K562 (cell line): ENCODE measurements around the gene LHCGR. TPM values are rescaled to one million over a fixed set of nuclear protein-coding genes. Genes with fewer than 3 reads are reported as not detected.

Source experiments
- ARID3A ChIP-seq: IDR thresholded peaks from 2 replicates; pipeline ENCODE4 v1.6.1; 2012; ENCODE audit warnings: low read depth, low read length, improper control_type of control experiment, borderline replicate concordance
- CCAR2 ChIP-seq: fragments of 200-400 bp; formaldehyde crosslinking; IDR thresholded peaks from 2 replicates; pipeline ENCODE4 v1.6.1; 2017; ENCODE audit warnings: mild to moderate bottlenecking, low read depth, low read length
- CHD4 ChIP-seq: fragments of 200-600 bp; sonication (generic); IDR thresholded peaks from 3 replicates; pipeline ENCODE4 v1.6.1; 2012; ENCODE audit warnings: low read depth, mild to moderate bottlenecking, mixed read lengths, low read length, inconsistent platforms; ENCODE audit not compliant: insufficient read depth, insufficient replicate concordance, poor library complexity, severe bottlenecking
- FOXA3 ChIP-seq, 2 experiments: fragments of 450-650 bp in 1 of 2; sonication (generic) in 1 of 2; formaldehyde crosslinking; IDR thresholded peaks in 1 of 2; conservative IDR thresholded peaks in 1 of 2; 2 replicates each; pipeline versions ENCODE4 v1.4.0 to v1.8.0; 2020 to 2022; ENCODE audit warnings: mild to moderate bottlenecking in 2 of 2, missing genetic modification reagents in 1 of 2
- GTF2F1 ChIP-seq: IDR thresholded peaks from 2 replicates; pipeline ENCODE4 v1.6.1; 2011; ENCODE audit warnings: low read depth, low read length, improper control_type of control experiment
- MAFK ChIP-seq: IDR thresholded peaks from 2 replicates; pipeline ENCODE4 v1.6.1; 2011; ENCODE audit warnings: low read length, improper control_type of control experiment
- NFYB ChIP-seq: IDR thresholded peaks from 2 replicates; pipeline ENCODE4 v1.6.1; 2011; ENCODE audit warnings: mild to moderate bottlenecking, moderate library complexity; ENCODE audit not compliant: insufficient read length; ENCODE audit errors: extremely low read depth
- PTRF ChIP-seq: fragments of 450-650 bp; IDR thresholded peaks from 2 replicates; pipeline ENCODE4 v1.6.1; 2016; ENCODE audit warnings: mild to moderate bottlenecking, missing genetic modification characterization, missing compliant biosample characterization
- SIX5 ChIP-seq, 2 experiments: IDR thresholded peaks; 2 replicates each; pipeline ENCODE4 v1.6.1; 2011; ENCODE audit warnings: low read length in 2 of 2, borderline replicate concordance in 1 of 2, low read depth in 1 of 2, mild to moderate bottlenecking in 1 of 2, moderate library complexity in 1 of 2; ENCODE audit not compliant: insufficient read depth in 1 of 2
- SRSF7 ChIP-seq: fragments of 200-400 bp; formaldehyde crosslinking; optimal IDR thresholded peaks from 2 replicates; pipeline ENCODE3; 2017; ENCODE audit warnings: mild to moderate bottlenecking, low read depth, low read length
- ZNF184 ChIP-seq: sonication (generic); formaldehyde crosslinking; IDR thresholded peaks from 2 replicates; pipeline ENCODE4 v1.5.0; 2020; ENCODE audit warnings: missing genetic modification reagents
- ZNF263 ChIP-seq: sonication (generic); formaldehyde crosslinking; IDR thresholded peaks from 2 replicates; pipeline ENCODE4 v1.8.0; 2022; ENCODE audit warnings: mild to moderate bottlenecking, missing genetic modification reagents, borderline replicate concordance
- polyA plus RNA-seq, 8 experiments: library from polyadenylated mRNA; depleted of rRNA in 4 of 8; stranded (reverse) in 5 of 8; unstranded in 3 of 8; fragments of >200 nt; fragmentation: Nextera tagmentation in 2 of 8; fragmentation: Illumina TruSeq in 1 of 8; extraction: Ambion mirVana in 2 of 8; extraction: Trizol in 1 of 8; gene quantifications; 2 replicates each; pipeline versions ENCODE4 v1.2.1 to v1.2.3, GENCODE V29; 2011 to 2014; ENCODE audit warnings: inconsistent platforms in 1 of 8, missing spikeins in 1 of 8
- total RNA-seq, 7 experiments: library from RNA; depleted of rRNA in 6 of 7; stranded (reverse); fragments of >200 nt in 6 of 7; fragmentation: Illumina TruSeq in 2 of 7; extraction: Trizol in 2 of 7; gene quantifications; 2 replicates each; pipeline versions ENCODE4 v1.2.1 to v1.2.3, GENCODE V29; 2011 to 2021; ENCODE audit warnings: low replicate concordance in 1 of 7

LHCGR gene
- total and polyA plus RNA-seq, 9 of the 15 experiments (the other 6 are each of a cell fraction or from before 2014, with no cell fraction given): not detected

- TF ChIP-seq SIX5 (IDR thresholded peaks at IDR 0.05; ENCODE audit: borderline replicate concordance in 1 of 2, insufficient read depth in 1 of 2, low read depth in 1 of 2, low read length in 2 of 2) (no peak), ARID3A (no peak), CCAR2 (no peak), FOXA3 (CRISPR knock-in tag; conservative IDR thresholded peaks at IDR 0.05 in 1 of 2, IDR thresholded peaks at IDR 0.05 in 1 of 2) (no peak), NFYB (no peak), SRSF7 (no peak), MAFK (no peak), ZNF184 (CRISPR knock-in tag) (no peak), PTRF (no peak), ZNF263 (no peak), CHD4 (no peak), GTF2F1 (no peak)
These were observed 40.3 kb downstream of the LHCGR start (continued) for GRCh38 chr2:48715042-48715899.
